NK-92 (cell line): Measurements from ENCODE around the gene ANKDD1B.
"Not testable (repeated sequence)": the region's sequence is repeated elsewhere in the genome, so short reads cannot be mapped to it uniquely, and the experiment has no call there.

Experiments
- DNase-seq: peaks from one replicate; lab custom pipeline; 2025; ENCODE audit not compliant: unreplicated experiment; lab: John Stamatoyannopoulos, UW

The ANKDD1B gene

GRCh38 chr5:75611311-75612225, at the start of gene ANKDD1B:
ANKDD1B (plus strand) TSS chr5:75611453; CDS start chr5:75611635, 182 bp downstream.
- no peak for DNase-seq

- not testable (repeated sequence) for DNase-seq
Measured at GRCh38 chr5:75565991-75566709, 45.1 kb upstream of the ANKDD1B start.

GRCh38 chr5:75566710-75567309, 44.4 kb upstream of the ANKDD1B start:
- no peak for DNase-seq

DNA sequence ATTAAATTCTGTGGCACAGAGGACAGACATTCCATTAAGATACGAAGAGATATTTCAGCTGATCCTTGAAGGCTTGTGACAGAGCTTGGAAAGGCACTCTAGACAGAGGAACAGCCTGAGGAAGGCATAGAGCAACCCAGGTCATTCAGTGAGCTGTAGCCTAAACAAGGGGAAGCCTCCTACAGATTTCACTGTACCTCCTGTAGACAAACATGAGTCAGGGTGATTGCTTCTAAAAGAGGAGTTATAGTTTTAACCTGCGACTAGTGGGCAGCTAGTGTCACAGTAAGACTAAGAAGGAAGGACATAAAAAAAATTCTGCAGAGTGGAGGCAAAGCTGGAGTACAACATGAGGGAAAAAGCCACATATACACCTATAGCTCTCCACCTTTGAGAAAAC, 43.5 kb upstream of the ANKDD1B start:
- no peak for DNase-seq

DNA sequence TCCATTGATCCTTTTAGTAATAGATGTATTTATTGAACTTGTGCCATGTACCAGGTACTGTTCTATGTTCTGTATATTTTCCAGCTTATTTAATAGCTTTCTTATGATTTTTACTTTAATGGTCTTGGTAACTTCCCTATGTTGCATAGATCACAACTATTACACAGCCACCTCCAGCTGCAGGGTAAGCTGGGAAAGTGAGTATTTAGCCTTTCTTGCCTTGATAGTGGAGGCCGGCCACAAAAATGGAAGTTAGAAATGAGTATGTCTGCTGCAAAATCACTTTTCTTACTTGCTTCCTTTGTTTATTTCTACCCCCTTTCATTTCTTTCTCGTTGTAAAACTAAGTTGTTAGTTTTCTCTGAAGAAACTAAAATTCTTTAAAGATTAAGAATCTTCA, 43.1 kb upstream of the ANKDD1B start:
- DNase-seq: no peak

GRCh38 chr5:75571547-75571946, 39.7 kb upstream of the ANKDD1B start:
- no peak for DNase-seq

DNA sequence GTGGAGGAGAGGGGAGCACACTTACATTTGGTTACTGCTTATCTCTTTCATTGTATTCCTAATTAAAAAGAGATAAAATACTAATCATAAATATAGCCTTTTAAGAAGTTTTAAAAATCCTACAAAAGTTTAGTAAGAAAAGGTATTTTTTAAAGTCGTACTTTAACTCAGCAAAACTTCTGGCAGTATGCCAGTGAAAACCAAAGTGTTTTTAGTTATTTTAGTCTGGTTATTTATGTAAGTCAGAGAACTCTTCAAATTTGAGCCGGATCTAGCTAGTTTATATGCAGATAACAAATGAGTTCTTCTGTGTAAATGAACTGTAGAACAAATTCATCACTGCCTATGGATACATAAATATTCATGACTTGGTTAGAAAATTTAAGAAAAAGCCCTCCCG, 36.5 kb upstream of the ANKDD1B start:
- DNase-seq: no peak

DNA sequence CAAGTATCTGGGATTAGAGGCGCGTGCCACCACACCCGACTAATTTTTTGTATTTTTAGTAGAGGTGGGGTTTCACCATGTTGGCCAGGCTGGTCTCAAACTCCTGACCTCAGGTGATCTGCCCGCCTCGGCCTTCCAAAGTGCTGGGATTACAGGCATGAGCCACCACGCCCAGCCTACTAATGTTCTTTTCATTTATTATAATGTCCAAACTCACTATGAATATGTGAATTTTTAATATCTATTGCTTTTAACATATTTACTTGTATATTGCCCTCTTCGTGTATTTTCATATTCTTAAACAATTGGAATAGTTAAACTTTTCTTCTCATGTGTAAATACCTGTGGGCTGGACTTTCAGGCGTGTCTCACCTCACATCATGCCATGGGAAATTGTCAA, 33.0 kb upstream of the ANKDD1B start:
- DNase-seq: not testable (repeated sequence)

DNA sequence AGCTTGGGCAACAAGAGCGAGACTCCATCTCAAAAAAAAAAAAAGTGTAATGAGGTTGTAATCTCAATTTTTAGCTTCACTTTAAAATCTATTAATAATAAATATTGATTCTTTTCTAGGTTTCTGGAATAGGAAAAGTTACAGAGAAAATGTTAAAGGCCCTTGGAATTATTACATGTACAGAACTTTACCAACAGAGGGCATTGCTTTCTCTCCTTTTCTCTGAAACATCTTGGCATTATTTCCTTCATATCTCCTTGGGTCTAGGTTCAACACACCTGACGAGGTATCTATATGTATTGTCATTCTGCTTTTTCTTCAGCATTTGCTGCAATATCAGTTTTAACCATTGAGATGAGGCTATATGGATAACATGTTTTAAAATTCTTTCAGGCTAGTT, 26.6 kb upstream of the ANKDD1B start:
- no peak for DNase-seq

GRCh38 chr5:75588666-75589065, 22.6 kb upstream of the ANKDD1B start:
- no peak for DNase-seq

- DNase-seq: no peak
Measured at GRCh38 chr5:75600535-75600934, 10.7 kb upstream of the ANKDD1B start.

DNA sequence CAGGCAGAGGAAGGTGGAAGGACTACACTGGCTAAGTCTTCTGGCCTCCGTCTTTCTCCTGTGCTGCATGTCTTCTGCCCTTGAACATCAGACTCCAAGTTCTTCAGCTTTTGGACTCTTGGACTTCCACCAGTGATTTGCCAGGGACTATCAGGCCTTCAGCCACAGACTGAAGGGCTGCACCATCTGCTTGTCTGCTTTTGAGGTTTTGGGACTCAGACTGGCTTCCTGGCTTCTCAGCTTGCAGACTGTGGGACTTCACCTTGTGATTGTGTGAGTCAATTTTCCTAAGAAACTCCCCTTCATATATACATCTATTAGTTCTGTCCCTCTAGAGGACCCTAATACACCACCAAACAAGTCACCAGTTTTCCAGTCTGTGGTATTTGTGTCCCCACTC, 9.7 kb upstream of the ANKDD1B start:
- DNase-seq: no peak

- no peak for DNase-seq
Measured at GRCh38 chr5:75601996-75602395, 9.3 kb upstream of the ANKDD1B start.

GRCh38 chr5:75603371-75603770, 7.9 kb upstream of the ANKDD1B start:
- DNase-seq: no peak

GRCh38 chr5:75603821-75604220, 7.4 kb upstream of the ANKDD1B start:
- DNase-seq: no peak

DNA sequence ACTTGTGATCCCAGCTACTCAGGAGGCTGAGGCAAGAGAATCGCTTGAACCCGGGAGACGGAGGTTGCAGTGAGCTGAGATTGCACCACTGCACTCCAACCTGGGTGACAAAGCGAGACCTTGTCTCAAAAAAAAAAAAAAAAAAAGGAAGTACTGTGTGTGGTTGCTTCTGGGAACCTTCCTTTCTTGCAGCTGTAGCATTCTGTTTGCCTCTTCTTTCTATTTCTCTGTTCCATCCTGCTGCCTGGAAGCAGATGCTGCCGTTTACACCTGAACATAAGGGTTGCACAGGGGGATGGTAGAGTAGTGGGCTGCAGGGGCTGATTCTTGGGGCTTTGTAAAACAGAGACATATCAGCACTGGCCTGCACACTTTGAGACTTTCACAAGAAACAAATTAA, 3.9 kb upstream of the ANKDD1B start:
- not testable (repeated sequence) for DNase-seq

- no peak for DNase-seq
Measured at GRCh38 chr5:75608870-75609269, 2.4 kb upstream of the ANKDD1B start.

DNA sequence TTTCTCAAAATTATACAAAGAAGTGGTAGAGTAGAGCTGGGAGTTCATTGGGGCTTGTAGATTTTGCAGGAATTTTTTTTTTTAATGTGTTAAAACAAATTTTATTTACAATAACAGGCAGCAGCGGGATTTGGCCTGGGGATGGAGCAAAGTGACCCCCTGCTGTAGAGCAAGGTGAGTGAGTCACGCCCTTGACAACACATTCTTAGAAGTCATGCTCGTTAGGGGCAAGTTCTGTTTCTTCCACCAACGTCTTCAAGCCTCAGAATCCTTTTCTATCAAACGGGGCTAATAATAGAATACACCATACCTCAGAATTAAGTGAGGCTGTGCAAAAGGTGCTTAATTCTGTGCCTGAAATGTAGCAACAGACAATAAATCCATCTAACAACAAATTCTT, 1.1 kb upstream of the ANKDD1B start:
- no peak for DNase-seq

DNA sequence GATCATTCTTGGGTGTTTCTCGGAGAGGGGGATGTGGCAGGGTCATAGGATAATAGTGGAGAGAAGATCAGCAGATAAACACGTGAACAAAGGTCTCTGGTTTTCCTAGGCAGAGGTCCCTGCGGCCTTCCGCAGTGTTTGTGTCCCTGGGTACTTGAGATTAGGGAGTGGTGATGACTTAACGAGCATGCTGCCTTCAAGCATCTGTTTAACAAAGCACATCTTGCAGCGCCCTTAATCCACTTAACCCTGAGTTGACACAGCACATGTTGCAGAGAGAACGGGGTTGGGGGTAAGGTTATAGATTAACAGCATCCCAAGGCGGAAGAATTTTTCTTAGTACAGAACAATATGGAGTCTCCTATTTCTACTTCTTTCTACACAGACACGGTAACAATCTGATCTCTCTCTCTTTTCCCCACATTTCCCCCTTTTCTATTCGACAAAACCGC, 368 bp upstream of the ANKDD1B start:
- not testable (repeated sequence) for DNase-seq

GRCh38 chr5:75612226-75612569, 945 bp downstream of the ANKDD1B start:
- no peak for DNase-seq

DNA sequence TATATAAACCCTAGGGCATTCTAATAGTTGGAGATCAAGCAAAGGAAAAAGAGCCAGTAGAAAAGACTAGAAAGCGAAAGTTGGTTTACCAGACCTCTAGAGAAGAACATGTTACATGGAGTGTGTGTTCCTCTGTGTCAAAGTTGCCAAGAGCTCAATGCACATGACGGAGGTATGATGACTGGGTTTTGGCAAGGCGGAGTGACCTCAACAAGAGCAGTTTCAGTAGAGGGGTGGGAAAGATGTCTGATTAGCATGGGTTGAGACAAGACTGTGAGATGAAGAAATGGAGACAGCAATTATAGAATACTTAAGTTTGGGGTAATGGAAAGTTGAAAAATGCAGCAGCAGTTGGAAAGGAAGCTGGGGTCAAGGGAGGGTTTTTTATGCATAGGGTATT, 1.6 kb downstream of the ANKDD1B start:
- DNase-seq: no peak

GRCh38 chr5:75614176-75614575, 2.9 kb downstream of the ANKDD1B start:
- DNase-seq: no peak
